ENCODE results near the gene SLC39A11.

The SLC39A11 gene

GRCh38 chr17:72977771-72978417, 114.6 kb downstream of the SLC39A11 start:
- no peak for TF ChIP-seq EP300 (IDR thresholded peaks at IDR 0.05; ENCODE audit: borderline replicate concordance)
- TF ChIP-seq RAD21 (IDR thresholded peaks at IDR 0.05; ENCODE audit: low read depth): no peak
- no peak for TF ChIP-seq FOXM1 (IDR thresholded peaks at IDR 0.05; ENCODE audit: borderline replicate concordance, low read depth)
- no peak for TF ChIP-seq REST (IDR thresholded peaks at IDR 0.05; ENCODE audit: low read depth)
- TF ChIP-seq TAF1 (IDR thresholded peaks at IDR 0.05; ENCODE audit: low read depth): no peak
- TF ChIP-seq YY1 (IDR thresholded peaks at IDR 0.05; ENCODE audit: low read depth): no peak
- no peak for TF ChIP-seq CREB1 (IDR thresholded peaks at IDR 0.05; ENCODE audit: low read depth)
- TF ChIP-seq TEAD4 (IDR thresholded peaks at IDR 0.05): no peak
- no peak for TF ChIP-seq TCF12 (IDR thresholded peaks at IDR 0.05; ENCODE audit: low read depth)
- no peak for TF ChIP-seq NFIC (IDR thresholded peaks at IDR 0.05)
- TF ChIP-seq CEBPB (IDR thresholded peaks at IDR 0.05): no peak
- no peak for TF ChIP-seq EGR1 (IDR thresholded peaks at IDR 0.05)
- TF ChIP-seq MAX (IDR thresholded peaks at IDR 0.05): no peak
- no peak for TF ChIP-seq USF1 (IDR thresholded peaks at IDR 0.05)

- TF ChIP-seq EP300 (IDR thresholded peaks at IDR 0.05; ENCODE audit: borderline replicate concordance): no peak
- TF ChIP-seq CREB1 (IDR thresholded peaks at IDR 0.05; ENCODE audit: low read depth): no peak
- no peak for TF ChIP-seq ZBTB7A (IDR thresholded peaks at IDR 0.05; ENCODE audit: low read depth)
- TF ChIP-seq TEAD4 (IDR thresholded peaks at IDR 0.05): no peak
- no peak for TF ChIP-seq FOXM1 (IDR thresholded peaks at IDR 0.05; ENCODE audit: borderline replicate concordance, low read depth)
- no peak for TF ChIP-seq TAF1 (IDR thresholded peaks at IDR 0.05; ENCODE audit: low read depth)
- no peak for TF ChIP-seq EGR1 (IDR thresholded peaks at IDR 0.05)
- no peak for TF ChIP-seq NFIC (IDR thresholded peaks at IDR 0.05)
- no peak for TF ChIP-seq USF1 (IDR thresholded peaks at IDR 0.05)
- TF ChIP-seq TCF12 (IDR thresholded peaks at IDR 0.05; ENCODE audit: low read depth): no peak
These were observed 115.3 kb downstream of the SLC39A11 start for GRCh38 chr17:72976971-72977770.

- no peak for TF ChIP-seq REST (IDR thresholded peaks at IDR 0.05; ENCODE audit: low read depth)
- no peak for TF ChIP-seq TCF12 (IDR thresholded peaks at IDR 0.05; ENCODE audit: low read depth)
- TF ChIP-seq RAD21 (IDR thresholded peaks at IDR 0.05; ENCODE audit: low read depth): no peak
- no peak for TF ChIP-seq TEAD4 (IDR thresholded peaks at IDR 0.05)
- no peak for TF ChIP-seq CREB1 (IDR thresholded peaks at IDR 0.05; ENCODE audit: low read depth)
- no peak for TF ChIP-seq EGR1 (IDR thresholded peaks at IDR 0.05)
These were observed 117.0 kb downstream of the SLC39A11 start for GRCh38 chr17:72975509-72975908.

GRCh38 chr17:72974605-72975232, 117.8 kb downstream of the SLC39A11 start:
- TF ChIP-seq TEAD4 (IDR thresholded peaks at IDR 0.05) (no peak), FOXM1 (IDR thresholded peaks at IDR 0.05; ENCODE audit: borderline replicate concordance, low read depth) (no peak), CEBPB (IDR thresholded peaks at IDR 0.05) (no peak), RAD21 (IDR thresholded peaks at IDR 0.05; ENCODE audit: low read depth) (no peak), NFIC (IDR thresholded peaks at IDR 0.05) (no peak), EGR1 (IDR thresholded peaks at IDR 0.05) (no peak), YY1 (IDR thresholded peaks at IDR 0.05; ENCODE audit: low read depth) (no peak), TCF12 (IDR thresholded peaks at IDR 0.05; ENCODE audit: low read depth) (no peak), TAF1 (IDR thresholded peaks at IDR 0.05; ENCODE audit: low read depth) (no peak), USF1 (IDR thresholded peaks at IDR 0.05) (no peak), MAX (IDR thresholded peaks at IDR 0.05) (no peak), EP300 (IDR thresholded peaks at IDR 0.05; ENCODE audit: borderline replicate concordance) (no peak)
